ENCODE data around the gene TTC23.

Gene TTC23

GRCh38 chr15:99182791-99183190 lies 66.6 kb downstream of the TTC23 start:
- Histone ChIP-seq H3K27me3 (ENCODE audit: insufficient read depth, poor library complexity, severe bottlenecking) (no peaks in the 10 kb centered on the region), H3K27ac (replicated peaks) (no peak overlapping the region), H3K4me3 (replicated peaks; ENCODE audit: insufficient read depth, low read length) (no peak overlapping the region)
- DNase-seq (ENCODE audit: low read depth in 1 of 2, low spot score in 1 of 2), result no peak
- TF ChIP-seq GABPA (IDR thresholded peaks at IDR 0.05; ENCODE audit: low read depth) (no peak), POLR2AphosphoS5 (IDR thresholded peaks at IDR 0.05; ENCODE audit: low read depth) (no peak), REST (IDR thresholded peaks at IDR 0.05; ENCODE audit: insufficient replicate concordance, low read depth) (no peak)

DNA sequence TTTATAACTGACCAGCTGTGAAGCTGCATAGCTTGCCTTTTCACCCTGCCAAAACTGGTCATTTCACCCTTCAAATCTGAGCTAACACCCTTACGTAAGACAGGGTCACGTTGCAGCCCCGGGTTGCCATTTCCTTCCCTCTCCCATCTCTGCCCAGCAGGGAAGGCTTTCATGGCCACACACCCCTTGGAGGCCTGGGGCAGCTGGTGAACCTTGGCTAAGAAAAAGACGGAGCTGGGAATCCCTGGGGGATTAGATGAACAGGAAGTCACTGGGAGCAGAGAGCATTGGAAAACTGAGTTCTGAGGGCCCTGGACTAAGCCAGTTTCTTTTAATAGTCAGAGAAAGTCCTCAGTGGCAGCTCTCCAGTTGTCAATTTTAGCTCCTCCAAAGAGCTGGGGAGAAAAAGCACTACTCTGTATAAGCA lies 67.8 kb downstream of the TTC23 start:
- H3K27me3 ChIP-seq (ENCODE audit: insufficient read depth, poor library complexity, severe bottlenecking), result no peaks in the 10 kb centered on the region
- no peak for DNase-seq (ENCODE audit: low read depth in 1 of 2, low spot score in 1 of 2)

DNA sequence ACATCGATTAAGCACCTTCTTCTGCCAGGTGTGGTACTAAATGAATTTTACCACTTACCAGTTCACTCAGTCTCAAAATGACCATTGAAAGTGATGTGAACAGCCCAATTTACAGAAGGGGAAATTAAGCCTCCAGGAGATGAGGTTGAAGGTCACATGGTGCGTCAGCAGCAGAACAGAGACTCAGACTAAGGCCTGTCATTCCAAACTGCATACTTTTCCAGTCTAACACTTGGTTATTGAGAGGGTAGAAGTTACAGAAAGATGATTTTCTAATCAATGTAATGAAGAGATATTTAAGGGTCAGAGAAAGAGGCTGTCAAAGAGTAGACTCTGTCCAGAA lies 68.4 kb downstream of the TTC23 start:
- H3K27me3 ChIP-seq (ENCODE audit: insufficient read depth, poor library complexity, severe bottlenecking), result no peaks in the 10 kb centered on the region
- no peak for DNase-seq (ENCODE audit: low read depth in 1 of 2, low spot score in 1 of 2)
- no peak overlapping the region for H3K27ac ChIP-seq (replicated peaks)
- no peak overlapping the region for H3K4me3 ChIP-seq (replicated peaks; ENCODE audit: insufficient read depth, low read length)
- TF ChIP-seq SPI1 (IDR thresholded peaks at IDR 0.05; ENCODE audit: borderline replicate concordance, low read depth), result no peak
- TF ChIP-seq GABPA (IDR thresholded peaks at IDR 0.05; ENCODE audit: low read depth), result no peak
- no peak for TF ChIP-seq CTCF (IDR thresholded peaks at IDR 0.05; ENCODE audit: insufficient read depth, low read length)
- no peak for TF ChIP-seq POLR2AphosphoS5 (IDR thresholded peaks at IDR 0.05; ENCODE audit: low read depth)
- no peak for TF ChIP-seq REST (IDR thresholded peaks at IDR 0.05; ENCODE audit: insufficient replicate concordance, low read depth)

More for the DNA sequence above, 67.8 kb downstream of the TTC23 start:
- Histone ChIP-seq H3K4me3 (replicated peaks; ENCODE audit: insufficient read depth, low read length) (no peak overlapping the region), H3K27ac (replicated peaks) (no peak overlapping the region)
- TF ChIP-seq SPI1 (IDR thresholded peaks at IDR 0.05; ENCODE audit: borderline replicate concordance, low read depth), result no peak
- TF ChIP-seq CTCF (IDR thresholded peaks at IDR 0.05; ENCODE audit: insufficient read depth, low read length), result no peak
- no peak for TF ChIP-seq GABPA (IDR thresholded peaks at IDR 0.05; ENCODE audit: low read depth)
- no peak for TF ChIP-seq POLR2AphosphoS5 (IDR thresholded peaks at IDR 0.05; ENCODE audit: low read depth)
- TF ChIP-seq REST (IDR thresholded peaks at IDR 0.05; ENCODE audit: insufficient replicate concordance, low read depth), result no peak
